ENCODE data around the gene HOXD8. TPM values are rescaled to one million over a fixed set of nuclear protein-coding genes. Genes with fewer than 3 reads are reported as not detected.

Gene HOXD8
- total RNA-seq, 4 donors from 2014 or later, result 7.8 to 23.5 (median 13.4) TPM

DNA sequence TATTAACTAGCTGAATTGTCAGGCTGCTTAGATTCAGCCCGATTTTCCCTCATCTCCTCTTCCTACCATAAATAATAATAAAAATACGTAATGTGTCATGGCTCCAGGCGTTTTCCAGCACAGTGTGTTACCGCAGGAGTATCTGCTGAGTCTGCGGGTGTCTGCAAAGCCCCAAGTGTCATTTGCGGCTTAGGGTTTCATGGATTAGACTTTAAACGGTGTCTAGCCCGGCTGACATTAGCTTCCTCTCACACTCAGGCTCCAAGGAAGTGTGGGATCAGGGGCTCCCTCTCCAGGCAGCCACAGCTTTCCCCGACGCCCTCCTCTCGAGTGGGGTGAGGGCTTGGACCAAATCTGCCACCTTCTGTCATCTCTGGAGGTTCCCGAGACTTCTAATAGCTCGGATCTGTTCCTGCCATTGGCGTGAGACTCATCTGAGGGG is 44.9 kb downstream of the HOXD8 start:
- 16 to 22% methylated on average over 3 to 14 of the region's 14 CpGs for WGBS, 2 donors (ENCODE audit: low coverage in 1 of 2)
- in situ Hi-C loops (cut with MboI; ENCODE audit: low pct_ligation_motif_present in 1 of 4, low pct_unique_long_range_greater_than_20kb in 1 of 4, low sequenced_read_pairs in 3 of 4), result no loop called here
- H3K9me3 ChIP-seq, result no peaks in the 10 kb centered on the region
- H3K27ac ChIP-seq, result peak overlapping the region; percentile 0 to 55 (median 34)
- intact Hi-C loops (cut with DNase I; ENCODE audit: low total_unique reads), result no loop called here
- H3K4me1 ChIP-seq, result peaks cover 0 to 39% (median 31%) of the 10 kb centered on the region in 4 donors
- H3K4me3 ChIP-seq, result peak overlapping the region in 2 of 4 donors; percentile 11 to 23
- DNase-seq, result no peak
- H3K36me3 ChIP-seq, result no peaks in the 10 kb centered on the region
- TF ChIP-seq POLR2A (IDR thresholded peaks at IDR 0.05) (no peak), EP300 (IDR thresholded peaks at IDR 0.05; ENCODE audit: low read depth) (no peak), POLR2AphosphoS5 (IDR thresholded peaks at IDR 0.05) (no peak)
- TF ChIP-seq, protein P1, sequence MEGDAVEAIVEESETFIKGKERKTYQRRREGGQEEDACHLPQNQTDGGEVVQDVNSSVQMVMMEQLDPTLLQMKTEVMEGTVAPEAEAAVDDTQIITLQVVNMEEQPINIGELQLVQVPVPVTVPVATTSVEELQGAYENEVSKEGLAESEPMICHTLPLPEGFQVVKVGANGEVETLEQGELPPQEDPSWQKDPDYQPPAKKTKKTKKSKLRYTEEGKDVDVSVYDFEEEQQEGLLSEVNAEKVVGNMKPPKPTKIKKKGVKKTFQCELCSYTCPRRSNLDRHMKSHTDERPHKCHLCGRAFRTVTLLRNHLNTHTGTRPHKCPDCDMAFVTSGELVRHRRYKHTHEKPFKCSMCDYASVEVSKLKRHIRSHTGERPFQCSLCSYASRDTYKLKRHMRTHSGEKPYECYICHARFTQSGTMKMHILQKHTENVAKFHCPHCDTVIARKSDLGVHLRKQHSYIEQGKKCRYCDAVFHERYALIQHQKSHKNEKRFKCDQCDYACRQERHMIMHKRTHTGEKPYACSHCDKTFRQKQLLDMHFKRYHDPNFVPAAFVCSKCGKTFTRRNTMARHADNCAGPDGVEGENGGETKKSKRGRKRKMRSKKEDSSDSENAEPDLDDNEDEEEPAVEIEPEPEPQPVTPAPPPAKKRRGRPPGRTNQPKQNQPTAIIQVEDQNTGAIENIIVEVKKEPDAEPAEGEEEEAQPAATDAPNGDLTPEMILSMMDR (IDR thresholded peaks at IDR 0.05), result no peak
- H3K27me3 ChIP-seq, result peaks cover 78% of the 10 kb centered on the region

DNA sequence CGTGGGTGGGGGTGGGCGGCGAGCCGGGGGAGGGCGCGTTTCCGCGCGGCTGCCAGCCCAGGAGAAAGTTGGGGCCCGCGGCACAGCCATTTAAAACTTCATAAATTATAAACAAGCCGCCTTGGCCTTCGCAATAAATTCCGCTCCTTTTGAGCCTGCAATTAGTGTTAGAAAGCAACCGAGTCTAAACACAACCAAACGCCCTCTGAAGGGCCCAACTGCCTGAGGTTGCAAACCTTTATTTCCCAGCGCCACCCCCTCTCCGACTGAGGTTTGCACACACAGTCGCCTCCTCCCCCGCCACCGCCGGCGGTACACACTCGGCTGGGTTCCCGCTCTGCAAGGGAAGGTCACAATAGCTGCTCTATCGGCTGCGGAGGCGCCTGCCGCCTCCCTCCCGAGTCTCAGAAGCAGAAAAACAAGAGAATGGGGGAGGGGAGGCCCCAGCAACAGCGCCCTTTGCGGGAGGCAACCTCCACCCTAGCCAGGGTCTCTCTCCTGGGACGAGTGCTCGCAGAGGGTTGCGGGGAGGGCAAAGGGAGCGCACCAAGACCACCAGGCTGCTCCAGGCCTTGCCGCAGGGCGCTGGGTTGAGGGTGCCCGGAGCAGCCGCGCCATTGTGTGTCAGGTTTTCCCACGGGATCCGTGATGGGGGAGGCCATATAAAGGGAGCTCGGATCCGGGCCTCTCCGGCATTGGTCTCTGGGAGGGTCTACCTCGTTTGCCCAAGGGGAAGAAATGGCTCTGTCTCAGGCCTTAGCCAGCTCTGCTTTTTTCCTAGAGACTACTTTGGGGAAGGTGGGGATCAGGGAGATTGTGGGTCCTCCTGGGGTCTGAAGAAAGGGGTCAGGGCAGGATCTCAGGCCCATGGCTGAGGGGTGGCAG is 45.6 kb downstream of the HOXD8 start:
- Histone ChIP-seq H3K4me1 (peaks cover 0 to 41% (median 31%) of the 10 kb centered on the region in 4 donors), H3K4me3 (peak overlapping the region in 2 of 4 donors; percentile 11 to 23), H3K27ac (peak overlapping the region; percentile 0 to 55 (median 34)), H3K36me3 (no peaks in the 10 kb centered on the region), H3K9me3 (no peaks in the 10 kb centered on the region), H3K27me3 (peaks cover 85% of the 10 kb centered on the region)
- in situ Hi-C loops (cut with MboI; ENCODE audit: low pct_ligation_motif_present in 1 of 4, low pct_unique_long_range_greater_than_20kb in 1 of 4, low sequenced_read_pairs in 3 of 4), result no loop called here
- 22% methylated on average over 47 of the region's 47 CpGs; no CpG with 5 or more reads in 1 of the 2 donors for WGBS, 2 donors (ENCODE audit: low coverage in 1 of 2)
- TF ChIP-seq POLR2AphosphoS5 (IDR thresholded peaks at IDR 0.05) (no peak), POLR2A (IDR thresholded peaks at IDR 0.05) (no peak), EP300 (IDR thresholded peaks at IDR 0.05; ENCODE audit: low read depth) (no peak)
- TF ChIP-seq, protein P1 (IDR thresholded peaks at IDR 0.05), result no peak
- intact Hi-C loops (cut with DNase I; ENCODE audit: low total_unique reads), result no loop called here
- peak; percentile 45 for DNase-seq

DNA sequence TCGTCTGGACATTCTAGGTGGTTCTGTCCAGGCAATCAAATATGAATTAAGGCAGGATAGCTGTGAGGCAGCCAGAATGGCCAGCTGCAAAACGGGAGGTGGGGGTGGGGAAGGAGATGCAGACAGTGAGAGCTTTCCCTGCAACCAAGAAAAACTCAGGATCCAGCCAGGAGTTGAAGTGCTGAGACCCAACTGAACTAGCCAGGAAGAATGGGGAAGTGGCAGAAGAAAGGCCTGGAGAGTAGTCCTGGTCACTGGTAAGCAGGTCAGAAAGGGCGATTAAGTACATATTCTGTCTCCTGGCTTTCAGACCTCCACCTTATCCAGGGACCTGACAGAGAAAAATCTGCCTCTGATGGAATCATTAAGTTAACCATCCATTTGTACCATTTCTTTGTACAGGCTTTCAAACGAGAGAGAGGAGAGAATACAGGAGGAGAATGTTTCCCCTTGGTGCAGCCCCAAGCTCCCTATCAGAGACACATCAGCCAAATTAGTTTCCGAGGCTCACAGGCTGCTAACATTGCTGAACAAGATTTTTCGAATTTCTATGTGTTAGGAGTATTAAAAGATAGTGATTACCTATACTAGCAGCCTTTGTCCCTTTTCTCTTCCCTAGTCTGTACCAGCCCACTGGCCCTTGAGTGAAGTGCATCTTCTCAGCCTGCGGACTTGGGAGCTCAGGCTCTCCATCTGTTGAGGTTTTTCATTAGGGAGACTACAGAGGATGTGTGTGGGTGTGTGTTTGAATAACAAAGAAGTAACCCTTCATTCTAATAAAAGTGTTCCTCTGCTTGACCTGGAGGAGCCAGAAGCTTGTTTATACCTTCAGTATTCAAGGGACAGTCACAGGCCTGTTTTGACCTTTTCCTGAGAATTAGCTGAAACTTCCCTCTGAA is 46.5 kb downstream of the HOXD8 start:
- TF ChIP-seq POLR2A (IDR thresholded peaks at IDR 0.05) (no peak), POLR2AphosphoS5 (IDR thresholded peaks at IDR 0.05) (no peak), EP300 (IDR thresholded peaks at IDR 0.05; ENCODE audit: low read depth) (no peak)
- TF ChIP-seq, protein P1 (IDR thresholded peaks at IDR 0.05), result no peak
- Histone ChIP-seq H3K4me1 (peaks cover 0 to 35% (median 28%) of the 10 kb centered on the region in 4 donors), H3K36me3 (no peaks in the 10 kb centered on the region), H3K9me3 (no peaks in the 10 kb centered on the region), H3K27me3 (peaks cover 82% of the 10 kb centered on the region), H3K4me3 (no peak overlapping the region), H3K27ac (no peak overlapping the region)
- in situ Hi-C loops (cut with MboI; ENCODE audit: low pct_ligation_motif_present in 1 of 4, low pct_unique_long_range_greater_than_20kb in 1 of 4, low sequenced_read_pairs in 3 of 4), result no loop called here
- intact Hi-C loops (cut with DNase I; ENCODE audit: low total_unique reads), result no loop called here
- no peak for DNase-seq
- WGBS, 2 donors (ENCODE audit: low coverage in 1 of 2), result 68 to 69% methylated on average over 5 to 7 of the region's 7 CpGs
